Endothelial cell of umbilical vein (primary cell): ENCODE results near the gene LAMB4. TPM values are rescaled to one million over a fixed set of nuclear protein-coding genes. Genes with fewer than 3 reads are reported as not detected.

ENCODE experiments used
- BruUV-seq: library from RNA; stranded (reverse); fragments of 400-500 nt; replicated peaks from 2 replicates; lab custom pipeline; 2021; lab: Mats Ljungman, UMichigan
- CTCF ChIA-PET: fragments of 300-600, 350-600 bp; sonication (Branson Sonifier 250); formaldehyde crosslinking; loops from one replicate; lab custom pipeline; 2021; ENCODE audit warnings: antibody characterized with exemption, inconsistent platforms; lab: Charles Lee
- POLR2A ChIA-PET: fragments of 300-600, 350-600 bp; sonication (Branson Sonifier 250); formaldehyde crosslinking; loops from one replicate; lab custom pipeline; 2021; ENCODE audit warnings: antibody characterized with exemption, inconsistent platforms; lab: Charles Lee
- DNase-seq: peaks from one replicate; pipeline ENCODE4 v3.0.0-alpha.2; 2011; ENCODE audit warnings: low read depth, low spot score
- FAIRE-seq: peaks from 2 replicates; lab custom pipeline; 2011; peaks lifted over from hg19 to GRCh38; lab: Jason Lieb, UNC
- H2AFZ ChIP-seq: 2 replicates; pipeline ENCODE4 v1.6.0; 2012; ENCODE audit warnings: low read depth, low read length, control low read depth, inconsistent platforms
- H3K27ac ChIP-seq: 2 replicates; pipeline ENCODE4 v1.5.1; 2011; ENCODE audit warnings: low read depth, mild to moderate bottlenecking, control low read depth, low read length, moderate library complexity; ENCODE audit not compliant: insufficient read depth
- H3K27me3 ChIP-seq, 2 experiments: 2 replicates each; pipeline versions ENCODE4 v1.6.0 to v1.6.1; 2011; ENCODE audit warnings: low read length in 2 of 2, mixed read lengths in 1 of 2; ENCODE audit not compliant: control insufficient read depth in 2 of 2, insufficient read depth in 2 of 2
- H3K36me3 ChIP-seq, 2 experiments: 2 replicates in 1 of 2; 3 replicates in 1 of 2; pipeline ENCODE4 v1.5.1; 2011; ENCODE audit warnings: low read length in 2 of 2, mild to moderate bottlenecking in 1 of 2, moderate library complexity in 1 of 2; ENCODE audit not compliant: control insufficient read depth in 2 of 2, insufficient read depth in 2 of 2; ENCODE audit errors: extremely low read depth in 1 of 2
- H3K4me1 ChIP-seq: 3 replicates; pipeline ENCODE4 v1.5.1; 2011; ENCODE audit warnings: mild to moderate bottlenecking, low read length; ENCODE audit not compliant: control insufficient read depth, insufficient read depth; ENCODE audit errors: extremely low read depth
- H3K4me2 ChIP-seq: 2 replicates; pipeline ENCODE4 v1.6.1; 2011; ENCODE audit warnings: low read length, control low read depth, mixed read lengths; ENCODE audit not compliant: insufficient read depth
- H3K4me3 ChIP-seq, 3 experiments: fragments of 200-600 bp in 1 of 3; sonication (generic), shearing (Covaris generic) in 1 of 3; replicated peaks in 1 of 3; 2 replicates each; pipeline ENCODE4 v1.5.1; 2011 to 2016; ENCODE audit warnings: control low read depth in 3 of 3, low read length in 3 of 3, mild to moderate bottlenecking in 2 of 3, inconsistent platforms in 1 of 3, low read depth in 1 of 3, moderate library complexity in 1 of 3; ENCODE audit not compliant: insufficient read depth in 1 of 3
- H3K79me2 ChIP-seq: 2 replicates; pipeline ENCODE4 v1.6.0; 2012; ENCODE audit warnings: low read length, inconsistent platforms; ENCODE audit not compliant: control insufficient read depth, insufficient read depth
- H3K9ac ChIP-seq: replicated peaks from 2 replicates; pipeline ENCODE3; 2011; ENCODE audit warnings: low read length, control low read depth; ENCODE audit not compliant: insufficient read depth; ENCODE audit errors: extremely low read depth
- H3K9me1 ChIP-seq: replicated peaks from 3 replicates; pipeline ENCODE4 v1.6.0; 2011; ENCODE audit warnings: mild to moderate bottlenecking, low read length; ENCODE audit not compliant: control insufficient read depth, insufficient read depth; ENCODE audit errors: extremely low read depth
- H3K9me3 ChIP-seq: replicated peaks from 2 replicates; pipeline ENCODE4 v1.5.1; 2012; ENCODE audit warnings: low read length, inconsistent platforms; ENCODE audit not compliant: control insufficient read depth, insufficient read depth
- H4K20me1 ChIP-seq: replicated peaks from 2 replicates; pipeline ENCODE3; 2011; ENCODE audit warnings: mild to moderate bottlenecking, low read length; ENCODE audit not compliant: control insufficient read depth, insufficient read depth; ENCODE audit errors: extremely low read depth
- EZH2 ChIP-seq: IDR thresholded peaks from 2 replicates; pipeline ENCODE4 v1.6.1; 2012; ENCODE audit warnings: borderline replicate concordance, low read depth, mild to moderate bottlenecking, moderate library complexity, low read length, inconsistent platforms; ENCODE audit not compliant: severe bottlenecking
- FOS ChIP-seq: IDR thresholded peaks from 2 replicates; pipeline ENCODE4 v1.6.1; 2011; ENCODE audit warnings: mild to moderate bottlenecking, low read length, moderate library complexity, borderline replicate concordance; ENCODE audit not compliant: insufficient read depth
- GATA2 ChIP-seq: IDR thresholded peaks from 2 replicates; pipeline ENCODE4 v1.7.0; 2011; ENCODE audit warnings: low read depth, mild to moderate bottlenecking, moderate library complexity, mixed read lengths, low read length; ENCODE audit not compliant: insufficient read length, insufficient read depth
- JUN ChIP-seq: IDR thresholded peaks from 2 replicates; pipeline ENCODE4 v1.6.1; 2011; ENCODE audit warnings: borderline replicate concordance, low read depth; ENCODE audit not compliant: insufficient read length, insufficient read depth
- POLR2A ChIP-seq: IDR thresholded peaks from 2 replicates; pipeline ENCODE4 v1.6.1; 2012; ENCODE audit warnings: low read depth, mild to moderate bottlenecking, control low read depth, low read length
- POLR2AphosphoS5 ChIP-seq: IDR thresholded peaks from 2 replicates; pipeline ENCODE4 v1.6.1; 2012; ENCODE audit warnings: low read depth, mild to moderate bottlenecking, control low read depth, low read length, moderate library complexity; ENCODE audit not compliant: insufficient read depth
- dilution Hi-C: fragments of 300-500 bp; cut with MboI; formaldehyde crosslinking; loops from one replicate; pipeline ENCODE4 v1.15.0; 2019; ENCODE audit warnings: low sequenced_read_pairs; ENCODE audit not compliant: extremely low pct_ligation_motif_present
- intact Hi-C: fragments of 100-400 bp; cut with micrococcal nuclease; formaldehyde crosslinking; loops from one replicate; pipeline ENCODE4 v1.10.0; 2022
- polyA plus RNA-seq, 4 experiments: library from polyadenylated mRNA; depleted of rRNA in 3 of 4; stranded (reverse) in 3 of 4; unstranded in 1 of 4; fragments of >200 nt; gene quantifications; 2 replicates each; pipeline versions ENCODE4 v1.2.1 to v1.2.3, GENCODE V29; 2011 to 2012; ENCODE audit warnings: missing spikeins in 1 of 4
- total RNA-seq: library from RNA; stranded (reverse); gene quantifications from 2 replicates; pipeline ENCODE4 v1.2.3, GENCODE V29; 2021
- TF ChIP-seq, protein P1 (sequence below): IDR thresholded peaks from 2 replicates; pipeline ENCODE4 v1.6.1; 2011; ENCODE audit not compliant: insufficient read depth, insufficient read length
- TF ChIP-seq, protein P2 (sequence below), 2 donors: IDR thresholded peaks; 1 replicate in 1 of 2; 2 replicates in 1 of 2; pipeline ENCODE4 v1.5.1; 2011; ENCODE audit warnings: low read length in 2 of 2, mild to moderate bottlenecking in 2 of 2, moderate library complexity in 2 of 2, control low read depth in 1 of 2, inconsistent platforms in 1 of 2, low read depth in 1 of 2; ENCODE audit not compliant: insufficient read depth in 1 of 2; ENCODE audit errors: extremely low read depth in 1 of 2

The LAMB4 gene
- total and polyA plus RNA-seq, 2 donors (not counting 3 experiments of a cell fraction or from before 2014, with no cell fraction given): 0.15 to 0.20 TPM

DNA sequence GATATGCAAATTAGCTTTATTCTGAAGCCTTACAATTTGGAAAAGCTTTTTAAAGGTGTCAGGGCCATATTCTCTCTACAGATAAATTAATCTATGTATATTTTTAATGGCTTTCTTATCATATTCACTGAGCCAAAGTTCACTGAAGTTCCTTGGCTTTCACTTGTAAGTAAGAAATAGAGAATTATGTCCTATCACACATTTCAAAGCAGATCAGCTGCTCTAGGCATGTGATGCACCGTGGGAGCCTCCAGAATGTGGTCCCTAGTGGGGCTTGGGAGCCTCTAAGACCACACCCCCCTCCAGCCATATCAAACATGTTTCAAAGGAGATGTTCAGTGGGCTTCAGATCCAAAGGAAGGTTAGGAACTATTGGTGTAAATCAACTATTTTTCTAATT lies 51.5 kb downstream of the LAMB4 start:
- dilution Hi-C loops: no loop called here

More for the DNA sequence above, 51.5 kb downstream of the LAMB4 start:
- ChIA-PET POLR2A (no interaction called here), CTCF (interaction anchor here (1.0 to 2.0 kb wide), 7 partner anchors 17 to 64 kb away, joined by 3 to 12 read pairs (median 6); no protein-coding TSS in a partner anchor)
- BruUV-seq: no TSS peak
- no peak for TF ChIP-seq GATA2
- no peak for TF ChIP-seq JUN
- TF ChIP-seq FOS: no peak
- TF ChIP-seq, protein P1, sequence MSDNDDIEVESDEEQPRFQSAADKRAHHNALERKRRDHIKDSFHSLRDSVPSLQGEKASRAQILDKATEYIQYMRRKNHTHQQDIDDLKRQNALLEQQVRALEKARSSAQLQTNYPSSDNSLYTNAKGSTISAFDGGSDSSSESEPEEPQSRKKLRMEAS: no peak
- no peak for TF ChIP-seq POLR2AphosphoS5
- no peak for TF ChIP-seq POLR2A
- TF ChIP-seq, protein P2, sequence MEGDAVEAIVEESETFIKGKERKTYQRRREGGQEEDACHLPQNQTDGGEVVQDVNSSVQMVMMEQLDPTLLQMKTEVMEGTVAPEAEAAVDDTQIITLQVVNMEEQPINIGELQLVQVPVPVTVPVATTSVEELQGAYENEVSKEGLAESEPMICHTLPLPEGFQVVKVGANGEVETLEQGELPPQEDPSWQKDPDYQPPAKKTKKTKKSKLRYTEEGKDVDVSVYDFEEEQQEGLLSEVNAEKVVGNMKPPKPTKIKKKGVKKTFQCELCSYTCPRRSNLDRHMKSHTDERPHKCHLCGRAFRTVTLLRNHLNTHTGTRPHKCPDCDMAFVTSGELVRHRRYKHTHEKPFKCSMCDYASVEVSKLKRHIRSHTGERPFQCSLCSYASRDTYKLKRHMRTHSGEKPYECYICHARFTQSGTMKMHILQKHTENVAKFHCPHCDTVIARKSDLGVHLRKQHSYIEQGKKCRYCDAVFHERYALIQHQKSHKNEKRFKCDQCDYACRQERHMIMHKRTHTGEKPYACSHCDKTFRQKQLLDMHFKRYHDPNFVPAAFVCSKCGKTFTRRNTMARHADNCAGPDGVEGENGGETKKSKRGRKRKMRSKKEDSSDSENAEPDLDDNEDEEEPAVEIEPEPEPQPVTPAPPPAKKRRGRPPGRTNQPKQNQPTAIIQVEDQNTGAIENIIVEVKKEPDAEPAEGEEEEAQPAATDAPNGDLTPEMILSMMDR (IDR thresholded peaks at IDR 0.05; ENCODE audit: extremely low read depth in 1 of 2, insufficient read depth in 1 of 2, low read depth in 1 of 2, low read length in 2 of 2): no peak
- no peak for TF ChIP-seq EZH2
- H3K9me3 ChIP-seq: no peaks in the 10 kb centered on the region
- H3K4me1 ChIP-seq: peaks cover 29% of the 10 kb centered on the region
- no peak overlapping the region for H3K9ac ChIP-seq
- DNase-seq (no peak), FAIRE-seq (no peak)
- no peak overlapping the region for H2AFZ ChIP-seq
- no peaks in the 10 kb centered on the region for H3K79me2 ChIP-seq
- no peaks in the 10 kb centered on the region for H3K9me1 ChIP-seq
- H4K20me1 ChIP-seq: no peaks in the 10 kb centered on the region
- H3K27me3 ChIP-seq: no peaks in the 10 kb centered on the region
- H3K27ac ChIP-seq: no peak overlapping the region
- intact Hi-C loops: loop anchor here (1.0 kb wide), 1 partner anchor 17 kb away; no protein-coding TSS in a partner anchor
- no peak overlapping the region for H3K4me2 ChIP-seq
- no peaks in the 10 kb centered on the region for H3K36me3 ChIP-seq
- H3K4me3 ChIP-seq: no peak overlapping the region
